G401.6 (cell line): ENCODE results near the gene TBCK.
A peak's percentile ranks its signal among the peaks of the same experiment; 100 is the strongest.
"Not testable (repeated sequence)": the region's sequence is repeated elsewhere in the genome, so short reads cannot be mapped to it uniquely, and the experiment has no call there.

Experiments used
- FAIRE-seq: peaks from 2 replicates; lab custom pipeline; 2012; peaks lifted over from hg19 to GRCh38; lab: Jason Lieb, UNC

TBCK gene

GRCh38 chr4:106284227-106284626, 31.8 kb downstream of the TBCK start:
- no peak for FAIRE-seq

DNA sequence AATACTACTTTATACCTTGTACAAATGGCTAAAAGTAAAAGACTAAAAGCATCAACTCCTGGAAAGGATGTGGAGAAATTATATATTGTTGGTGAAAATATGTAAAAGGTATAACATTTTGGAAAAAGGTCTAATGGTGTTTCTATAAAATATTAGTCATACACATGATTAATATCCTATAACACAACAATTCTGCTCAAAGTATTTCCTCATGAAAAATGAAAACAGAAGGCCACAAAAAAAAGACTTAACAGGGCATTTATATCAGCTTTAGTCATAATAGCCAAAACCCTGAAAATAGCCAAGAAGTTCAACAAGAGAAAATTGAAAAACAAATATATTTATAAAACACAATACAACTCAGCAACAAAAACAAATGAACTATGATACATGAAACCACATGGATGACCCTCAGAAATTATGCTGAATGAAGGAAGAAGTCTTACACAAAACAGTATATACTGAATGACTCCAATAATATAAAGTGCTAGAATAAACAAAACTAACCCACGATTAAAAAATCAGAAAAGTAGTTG, 38.8 kb downstream of the TBCK start:
- peak; percentile 46 for FAIRE-seq

- no peak for FAIRE-seq
These were observed 42.2 kb downstream of the TBCK start for GRCh38 chr4:106273831-106274230.

GRCh38 chr4:106270736-106271135, 45.3 kb downstream of the TBCK start:
- FAIRE-seq = no peak

- no peak for FAIRE-seq
These were observed 46.3 kb downstream of the TBCK start for GRCh38 chr4:106269711-106270110.

DNA sequence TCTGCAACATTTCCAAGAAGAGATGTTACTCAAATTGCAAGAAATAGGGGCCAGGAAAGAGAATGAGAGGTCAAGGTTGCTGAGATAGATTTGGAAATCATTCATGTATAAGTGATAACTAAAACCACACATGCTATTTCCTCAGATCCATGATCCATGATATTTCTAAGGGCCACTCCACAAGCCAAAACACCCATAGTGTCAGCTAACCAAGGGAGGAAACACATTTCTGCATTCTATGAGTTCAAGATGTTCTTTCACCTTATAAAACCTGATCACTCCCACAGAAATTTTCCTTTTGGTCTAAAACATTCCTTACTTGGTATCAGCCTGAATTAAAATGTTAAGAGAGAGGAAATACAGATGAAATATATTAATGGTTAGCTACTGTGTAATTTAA, 47.2 kb downstream of the TBCK start:
- FAIRE-seq = peak; percentile 27

DNA sequence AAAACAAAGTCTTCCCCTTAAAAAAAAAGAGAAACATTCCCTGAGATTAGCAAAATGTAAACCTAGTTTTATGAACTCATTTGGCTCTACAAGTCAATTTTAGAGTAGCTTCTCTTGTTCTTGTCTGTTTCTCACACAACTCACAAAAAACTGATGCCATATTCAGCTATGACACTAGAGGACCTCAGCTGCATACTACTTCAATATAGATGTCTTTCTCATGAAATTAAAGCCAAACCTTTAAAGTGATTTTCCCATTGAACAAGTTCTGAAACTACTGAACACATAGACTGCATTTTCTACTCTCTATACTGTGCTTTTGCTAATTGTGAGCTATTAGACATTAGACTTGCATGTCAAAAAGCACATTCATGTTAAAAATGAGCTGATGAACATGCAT, 49.8 kb downstream of the TBCK start:
- peak; percentile 78 for FAIRE-seq

DNA sequence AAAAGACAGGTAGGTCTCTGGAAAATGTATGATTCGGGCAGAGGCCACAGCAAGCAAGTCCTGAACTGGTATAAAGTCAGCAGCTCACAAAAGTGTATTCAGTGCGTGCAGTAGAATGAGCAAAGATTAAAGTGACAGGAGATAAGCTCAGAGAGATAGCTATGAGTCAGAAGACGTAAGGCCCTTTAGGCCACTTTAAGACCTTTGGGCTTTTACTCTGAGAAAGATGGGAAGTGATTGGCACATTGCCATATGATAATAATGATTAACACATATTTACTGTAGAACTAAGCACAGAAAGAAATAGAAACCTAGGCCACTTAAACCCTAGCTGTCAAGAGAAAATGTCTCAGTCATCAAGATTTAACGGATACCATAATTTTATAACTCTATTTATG, 51.7 kb downstream of the TBCK start:
- no peak for FAIRE-seq

DNA sequence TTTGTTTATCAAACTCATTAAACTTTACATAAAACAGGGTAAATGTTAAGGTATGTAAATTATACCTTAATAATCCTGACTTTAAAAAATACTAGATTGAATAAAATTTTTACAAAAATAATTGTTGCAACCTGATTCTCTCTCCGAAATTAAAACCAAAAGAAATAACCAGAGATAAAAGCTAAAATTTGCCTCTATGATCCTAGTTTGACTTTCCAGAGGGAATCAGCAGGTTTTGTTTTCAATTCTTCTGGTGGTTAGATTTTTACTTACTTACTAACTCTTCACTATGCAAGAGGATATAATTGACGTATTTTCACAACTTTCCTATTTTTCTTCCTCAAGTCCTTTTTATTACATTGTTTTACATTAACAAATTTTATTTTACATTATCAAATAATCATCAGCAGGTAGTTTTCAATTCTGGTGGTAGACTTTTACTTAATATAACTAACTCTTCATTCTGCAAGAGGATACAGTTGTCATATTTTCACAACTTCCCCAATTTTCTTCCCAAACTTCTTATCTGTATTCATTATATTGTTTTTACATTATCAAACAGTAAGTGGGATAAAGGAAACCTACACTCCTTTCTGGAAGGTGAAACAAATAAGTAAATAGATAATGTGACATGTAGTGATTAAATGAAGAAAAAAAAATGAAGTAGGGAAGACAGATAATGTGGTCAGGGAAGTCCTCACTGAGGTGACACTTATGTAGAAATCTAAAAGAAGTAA, 52.2 kb downstream of the TBCK start:
- FAIRE-seq = no peak

- peak; percentile 46 for FAIRE-seq
These were observed 54.0 kb downstream of the TBCK start for GRCh38 chr4:106261980-106262379.

- no peak for FAIRE-seq
These were observed 57.6 kb downstream of the TBCK start for GRCh38 chr4:106258145-106259045.

DNA sequence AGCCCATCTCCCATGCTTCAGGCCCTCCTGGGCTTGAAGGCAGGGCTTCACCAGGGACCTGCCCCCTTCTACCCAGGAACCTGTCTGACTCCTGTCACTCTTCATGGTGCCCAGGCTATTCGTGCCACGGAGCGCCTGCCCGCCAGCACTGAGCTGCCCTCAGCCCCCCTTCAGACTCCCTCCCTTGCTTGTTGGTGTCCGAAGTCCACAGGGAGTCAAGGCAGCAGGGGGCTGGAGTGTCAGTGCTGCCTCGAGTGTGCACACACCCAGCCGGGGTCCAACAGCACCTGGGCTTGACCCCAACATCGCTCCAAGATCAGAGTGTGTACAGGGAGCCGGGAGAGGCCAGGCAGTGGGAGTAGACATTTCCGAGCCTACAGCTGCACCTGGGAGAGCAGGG, 59.8 kb downstream of the TBCK start:
- no peak for FAIRE-seq

- no peak for FAIRE-seq
These were observed 60.8 kb downstream of the TBCK start for GRCh38 chr4:106255195-106255594.

DNA sequence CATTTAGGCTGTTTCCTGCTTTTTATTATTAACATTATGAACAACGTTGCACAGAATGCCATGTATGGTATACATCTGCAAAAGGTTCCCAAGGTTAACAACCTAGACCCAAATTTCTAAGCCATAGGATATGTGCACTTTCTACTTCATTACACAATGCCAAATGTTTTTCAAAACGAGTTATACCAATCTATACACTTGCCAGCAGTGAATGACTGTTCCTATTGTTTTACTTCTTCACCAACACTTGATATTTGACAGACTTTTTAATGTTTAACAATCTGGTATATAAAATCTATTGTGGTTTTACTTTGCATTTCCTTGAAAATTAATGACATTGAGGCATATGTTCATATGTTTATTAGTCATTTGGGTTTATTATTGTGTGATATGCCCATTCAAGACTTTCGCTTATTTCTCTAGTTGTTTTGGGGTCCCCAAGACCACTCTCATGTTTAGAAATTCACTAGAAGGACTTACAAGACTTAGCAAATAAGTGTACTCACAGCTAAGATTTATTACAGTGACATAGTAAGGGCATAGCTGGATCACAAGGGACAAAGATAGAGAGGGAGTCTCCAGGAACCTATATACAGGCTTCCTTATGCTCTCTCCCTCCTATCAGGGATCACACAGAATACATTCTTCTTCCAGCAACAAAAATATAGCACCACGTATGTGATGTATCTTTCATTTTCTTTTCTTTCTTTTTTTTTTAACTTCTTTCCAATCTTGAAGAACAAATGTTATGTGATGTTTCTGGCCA, 62.5 kb downstream of the TBCK start:
- no peak for FAIRE-seq

- FAIRE-seq = peak; percentile 23
These were observed 68.4 kb downstream of the TBCK start for GRCh38 chr4:106247600-106247999.

- FAIRE-seq = peak; percentile 37
These were observed 69.6 kb downstream of the TBCK start for GRCh38 chr4:106246441-106246840.

DNA sequence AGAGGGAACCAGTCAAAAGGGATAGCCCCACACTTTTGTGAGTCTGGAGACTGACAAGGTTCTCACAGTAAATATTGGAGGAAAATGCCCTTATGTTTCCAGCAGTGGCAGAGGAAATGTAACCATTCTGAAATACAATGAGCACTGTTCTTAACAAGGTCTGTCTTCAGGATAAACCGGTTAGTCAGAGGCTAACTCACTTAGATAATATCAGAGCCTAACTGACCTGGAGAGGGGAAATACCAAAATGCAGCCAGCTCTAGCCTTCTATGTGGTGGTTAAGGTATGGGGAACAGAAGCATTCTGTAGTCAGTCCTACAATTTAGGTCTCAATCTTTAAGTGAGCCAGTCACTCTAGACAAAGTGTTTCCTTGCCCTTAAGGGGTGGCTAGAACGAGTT, 70.8 kb downstream of the TBCK start:
- no peak for FAIRE-seq

DNA sequence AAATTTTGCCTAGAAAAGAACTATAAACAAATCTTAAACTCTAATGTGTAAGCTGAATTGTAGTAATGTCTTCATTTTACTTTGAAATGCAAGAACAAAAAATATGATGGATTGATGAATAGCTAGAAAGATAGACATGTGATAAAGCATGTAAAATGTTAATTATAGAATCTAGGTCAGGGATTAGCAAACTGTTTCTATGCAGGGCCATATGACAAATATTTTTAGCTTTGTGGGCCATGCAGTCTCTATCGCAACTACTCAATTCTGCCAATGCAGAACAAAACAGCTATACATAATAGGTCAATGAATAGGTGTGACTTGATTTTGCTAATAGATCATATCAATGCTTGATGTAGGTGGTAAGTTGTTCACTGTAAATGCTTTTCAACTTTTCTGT, 75.3 kb downstream of the TBCK start:
- no peak for FAIRE-seq

- FAIRE-seq = peak; percentile 87
These were observed 77.1 kb downstream of the TBCK start for GRCh38 chr4:106238820-106239420.

- FAIRE-seq = no peak
These were observed 84.1 kb downstream of the TBCK start for GRCh38 chr4:106231931-106232330.

DNA sequence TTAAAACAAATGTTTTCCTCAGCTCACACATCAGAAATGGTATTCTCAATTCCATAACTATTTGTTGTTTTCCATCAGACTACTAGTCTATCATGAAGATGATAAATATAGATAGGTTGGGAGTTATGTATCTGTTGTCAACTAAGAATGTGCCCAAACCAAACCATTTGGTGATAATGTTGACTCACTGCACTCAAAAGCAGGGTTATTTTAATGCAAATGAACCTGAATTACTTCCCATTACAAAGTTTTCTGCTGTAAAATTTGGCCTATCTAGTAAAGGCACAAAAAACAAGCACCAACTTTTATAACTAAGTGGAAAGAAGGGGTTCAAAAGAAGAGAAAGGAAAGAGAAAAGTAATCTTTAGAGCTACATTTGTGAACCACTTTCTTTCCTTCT, 93.5 kb downstream of the TBCK start:
- FAIRE-seq = no peak

DNA sequence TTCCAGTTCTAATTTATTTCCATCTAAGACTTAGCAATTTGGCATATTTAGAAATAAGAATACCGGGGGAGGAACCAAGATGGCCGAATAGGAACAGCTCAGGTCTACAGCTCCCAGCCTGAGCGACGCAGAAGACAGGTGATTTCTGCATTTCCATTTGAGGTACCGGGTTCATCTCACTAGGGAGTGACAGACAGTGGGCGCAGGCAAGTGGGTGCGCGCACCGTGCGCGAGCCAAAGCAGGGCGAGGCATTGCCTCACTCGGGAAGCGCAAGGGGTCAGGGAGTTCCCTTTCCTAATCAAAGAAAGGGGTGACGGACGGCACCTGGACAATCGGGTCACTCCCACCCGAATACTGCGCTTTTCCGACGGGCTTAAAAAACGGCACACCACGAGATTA, 102.7 kb downstream of the TBCK start:
- FAIRE-seq = not testable (repeated sequence)
